A549 (cell line): ENCODE data around the gene NEXN. TPM values are rescaled to one million over a fixed set of nuclear protein-coding genes. Genes with fewer than 3 reads are reported as not detected.

ENCODE experiments used
- ATAC-seq, 2 experiments: fragments of 200-7000 bp in 1 of 2; fragments of >200 bp in 1 of 2; cut with Nextera tagmentation in 1 of 2; cut with Tn5 transposase in 1 of 2; 3 replicates each; pipeline versions ENCODE4 v1.8.0 to v1.9.1; 2018 to 2020; ENCODE audit warnings: mild to moderate bottlenecking in 1 of 2, moderate library complexity in 1 of 2
- CTCF ChIA-PET: fragments of 300-600 bp; sonication (Branson Sonifier 250); formaldehyde crosslinking; extraction: SDS; loops from one replicate; lab custom pipeline; 2021; ENCODE audit warnings: antibody characterized with exemption, inconsistent platforms; lab: Yijun Ruan, JAX
- POLR2A ChIA-PET: fragments of 350-600 bp; formaldehyde crosslinking; extraction: SDS; loops from one replicate; lab custom pipeline; 2021; ENCODE audit warnings: antibody characterized with exemption, inconsistent platforms; lab: Yijun Ruan, JAX
- DNase-seq, 2 experiments: peaks; one replicate each; pipeline versions ENCODE4 v3.0.0 to v3.0.0-alpha.2; 2011 to 2016; ENCODE audit warnings: low read depth in 1 of 2, low spot score in 1 of 2
- FAIRE-seq: peaks from 2 replicates; lab custom pipeline; 2011; peaks lifted over from hg19 to GRCh38; lab: Jason Lieb, UNC
- H3K27ac ChIP-seq, 2 experiments: fragments of >200 bp; sonication (Bioruptor Twin); formaldehyde crosslinking; 3 replicates each; pipeline ENCODE4 v1.5.1; 2016 to 2017
- H3K4me1 ChIP-seq: fragments of >200 bp; sonication (Bioruptor Twin); formaldehyde crosslinking; 3 replicates; pipeline ENCODE4 v1.6.1; 2016
- H3K4me2 ChIP-seq: fragments of >200 bp; sonication (Bioruptor Twin); formaldehyde crosslinking; 3 replicates; pipeline ENCODE4 v1.6.1; 2016
- H3K4me3 ChIP-seq: fragments of >200 bp; sonication (Bioruptor Twin); formaldehyde crosslinking; 3 replicates; pipeline ENCODE4 v1.5.1; 2016
- H3K9me3 ChIP-seq: fragments of >200 bp; sonication (Bioruptor Twin); formaldehyde crosslinking; 3 replicates; pipeline ENCODE4 v1.6.1; 2016
- BHLHE40 ChIP-seq: IDR thresholded peaks from 2 replicates; pipeline ENCODE4 v1.6.1; 2012; ENCODE audit warnings: low read depth, low read length, inconsistent platforms
- CEBPB ChIP-seq, 2 experiments: fragments of >200 bp in 1 of 2; sonication (Bioruptor Twin) in 1 of 2; formaldehyde crosslinking in 1 of 2; IDR thresholded peaks; 2 replicates each; pipeline ENCODE4 v1.6.1; 2012 to 2016
- CHD2 ChIP-seq: fragments of 150-350 bp; IDR thresholded peaks from 2 replicates; pipeline ENCODE4 v1.6.1; 2014; ENCODE audit warnings: low read length; ENCODE audit not compliant: partially characterized antibody
- CHD4 ChIP-seq: fragments of 200-600 bp; sonication (generic); IDR thresholded peaks from 2 replicates; pipeline ENCODE4 v1.6.1; 2016; ENCODE audit warnings: antibody characterized with exemption, mild to moderate bottlenecking, borderline replicate concordance
- CTCF ChIP-seq: fragments of >200 bp; sonication (Bioruptor Twin); formaldehyde crosslinking; IDR thresholded peaks from 3 replicates; pipeline ENCODE4 v1.5.1; 2016
- EHMT2 ChIP-seq: fragments of 200-600 bp; sonication (generic); IDR thresholded peaks from 2 replicates; pipeline ENCODE4 v1.6.1; 2016; ENCODE audit warnings: antibody characterized with exemption, low read depth, mild to moderate bottlenecking, moderate library complexity
- ELK1 ChIP-seq: fragments of 150-350 bp; IDR thresholded peaks from 2 replicates; pipeline ENCODE4 v1.6.1; 2014; ENCODE audit warnings: low read depth, mild to moderate bottlenecking, low read length
- ESRRA ChIP-seq: fragments of 150-350 bp; IDR thresholded peaks from 2 replicates; pipeline ENCODE4 v1.6.1; 2014; ENCODE audit warnings: mild to moderate bottlenecking, low read length, borderline replicate concordance
- FOSL2 ChIP-seq, 2 experiments: fragments of 450-650 bp in 1 of 2; fragments of >200 bp in 1 of 2; sonication (Bioruptor Twin) in 1 of 2; formaldehyde crosslinking; IDR thresholded peaks; 2 replicates each; pipeline versions ENCODE4 v1.5.0 to v1.6.1; 2016 to 2020; ENCODE audit warnings: mild to moderate bottlenecking in 1 of 2, moderate library complexity in 1 of 2
- FOXS1 ChIP-seq: fragments of 250-450 bp; sonication (Bioruptor Pico); IDR thresholded peaks from 2 replicates; pipeline ENCODE4 v1.5.0; 2020; ENCODE audit warnings: mild to moderate bottlenecking, moderate library complexity
- HES2 ChIP-seq: fragments of >200 bp; sonication (Bioruptor Twin); formaldehyde crosslinking; IDR thresholded peaks from 2 replicates; pipeline ENCODE4 v1.6.1; 2016
- HEYL ChIP-seq: fragments of 250-450 bp; sonication (Bioruptor Pico); IDR thresholded peaks from 2 replicates; pipeline ENCODE4 v1.8.0; 2021; ENCODE audit warnings: mild to moderate bottlenecking, moderate library complexity
- HOXA7 ChIP-seq: fragments of 250-450 bp; sonication (Bioruptor Pico); IDR thresholded peaks from 2 replicates; pipeline ENCODE4 v1.5.0; 2020; ENCODE audit warnings: mild to moderate bottlenecking, moderate library complexity
- JUN ChIP-seq, 2 experiments: fragments of >200 bp; sonication (Bioruptor Twin); formaldehyde crosslinking; IDR thresholded peaks; 2 replicates in 1 of 2; 3 replicates in 1 of 2; pipeline ENCODE4 v1.6.1; 2016 to 2017
- MAFK ChIP-seq: fragments of 450-650 bp; IDR thresholded peaks from 2 replicates; pipeline ENCODE4 v1.6.1; 2014; ENCODE audit not compliant: partially characterized antibody
- MYC ChIP-seq: IDR thresholded peaks from 2 replicates; pipeline ENCODE4 v1.6.1; 2012; ENCODE audit warnings: mild to moderate bottlenecking, inconsistent platforms, low read length, improper control_type of control experiment, borderline replicate concordance
- NR3C1 ChIP-seq: fragments of >200 bp; sonication (Bioruptor Twin); formaldehyde crosslinking; IDR thresholded peaks from 3 replicates; pipeline ENCODE4 v1.6.1; 2017
- POLR2A ChIP-seq: IDR thresholded peaks from 2 replicates; pipeline ENCODE4 v1.6.1; 2012; ENCODE audit warnings: mild to moderate bottlenecking, low read length
- RARB ChIP-seq: fragments of 250-450 bp; sonication (Bioruptor Pico); IDR thresholded peaks from 2 replicates; pipeline ENCODE4 v1.8.0; 2021; ENCODE audit warnings: mild to moderate bottlenecking, moderate library complexity
- REST ChIP-seq: fragments of 200-600 bp; sonication (generic); IDR thresholded peaks from 2 replicates; pipeline ENCODE4 v1.6.1; 2016; ENCODE audit warnings: antibody characterized with exemption, mild to moderate bottlenecking, moderate library complexity
- RNF2 ChIP-seq: fragments of 200-600 bp; sonication (generic); IDR thresholded peaks from 2 replicates; pipeline ENCODE4 v1.6.1; 2016; ENCODE audit warnings: low read depth, mild to moderate bottlenecking, antibody characterized with exemption, moderate library complexity, borderline replicate concordance
- TP53 ChIP-seq: fragments of 250-450 bp; sonication (Bioruptor Pico); IDR thresholded peaks from 2 replicates; pipeline ENCODE4 v1.5.0; 2021; ENCODE audit warnings: mild to moderate bottlenecking, moderate library complexity
- ZFP36 ChIP-seq: fragments of 450-650 bp; IDR thresholded peaks from 2 replicates; pipeline ENCODE4 v1.6.1; 2014; ENCODE audit warnings: borderline replicate concordance; ENCODE audit not compliant: partially characterized antibody
- WGBS: methylation state at CpG from one replicate; pipeline ENCODE4 v1.1.6; 2017; ENCODE audit errors: missing lambda C conversion rate; 5-methylcytosine and 5-hydroxymethylcytosine counted together
- polyA plus RNA-seq, 4 experiments: library from polyadenylated mRNA; depleted of rRNA in 3 of 4; stranded (reverse); fragments of >200 nt; fragmentation: RNase III in 1 of 4; extraction: RNeasy Plus Mini Kit Qiagen cat#74134 plus additional on column Dnase treatment in 1 of 4; gene quantifications; 2 replicates in 3 of 4; 3 replicates in 1 of 4; pipeline ENCODE4 v1.2.3, GENCODE V29; 2011 to 2017

The NEXN gene
- polyA plus RNA-seq, 2 of the 4 experiments (the other 2 are of a cell fraction), result 1.8 to 8.2 TPM

GRCh38 chr1:77942400-77943140, 54.1 kb downstream of the NEXN start:
- ChIA-PET POLR2A (no interaction called here), CTCF (interaction anchor here (0.5 to 0.9 kb wide), 2 partner anchors 12 to 187 kb away, joined by 3 to 4 read pairs; no protein-coding TSS in a partner anchor)
- TF ChIP-seq TP53 (CRISPR knock-in tag) (no peak), JUN (IDR thresholded peaks at IDR 0.05) (no peak), RARB (CRISPR knock-in tag) (no peak), CEBPB (IDR thresholded peaks at IDR 0.05) (no peak), FOXS1 (CRISPR knock-in tag) (no peak), NR3C1 (no peak), FOSL2 (IDR thresholded peaks at IDR 0.05) (no peak), FOSL2 (CRISPR knock-in tag; IDR thresholded peaks at IDR 0.05) (no peak), CTCF (no peak), BHLHE40 (no peak), HOXA7 (no peak), CHD4 (no peak), ELK1 (no peak), EHMT2 (no peak), CHD2 (no peak), REST (no peak), HES2 (no peak)
- WGBS, result 94% methylated on average over 4 of the region's 4 CpGs
- Histone ChIP-seq H3K27ac (no peak overlapping the region), H3K4me2 (no peak overlapping the region), H3K4me1 (no peaks in the 10 kb centered on the region), H3K4me3 (no peak overlapping the region), H3K9me3 (no peaks in the 10 kb centered on the region)
- no peak for FAIRE-seq
- no peak for ATAC-seq
- DNase-seq, result no peak

- ChIA-PET CTCF (no interaction called here), POLR2A (no interaction called here)
- H3K9me3 ChIP-seq, result no peaks in the 10 kb centered on the region
- H3K4me1 ChIP-seq, result peaks cover 13% of the 10 kb centered on the region; the same call in 2 of the 3 replicates
- ATAC-seq (no peak), DNase-seq (no peak), FAIRE-seq (no peak)
- no peak overlapping the region for H3K4me3 ChIP-seq
- H3K27ac ChIP-seq, result no peak overlapping the region
- WGBS, result 78% methylated on average over 2 of the region's 2 CpGs
- H3K4me2 ChIP-seq, result no peak overlapping the region
- TF ChIP-seq ELK1 (no peak), POLR2A (no peak), MAFK (no peak), HOXA7 (no peak), MYC (no peak), ESRRA (no peak), RNF2 (no peak), CHD4 (no peak), ZFP36 (no peak), CHD2 (no peak), RARB (CRISPR knock-in tag) (no peak), HEYL (no peak), REST (no peak)
Observed at GRCh38 chr1:77945345-77945744, 56.9 kb downstream of the NEXN start.
